Measurements from ENCODE around the gene ICA1. TPM values are rescaled to one million over a fixed set of nuclear protein-coding genes. Genes with fewer than 3 reads are reported as not detected.

ICA1 gene
- total and polyA plus RNA-seq, 2 of the 13 experiments (the other 11 are each of a cell fraction or from before 2014, with no cell fraction given) = 0.29 TPM; not detected in 1

DNA sequence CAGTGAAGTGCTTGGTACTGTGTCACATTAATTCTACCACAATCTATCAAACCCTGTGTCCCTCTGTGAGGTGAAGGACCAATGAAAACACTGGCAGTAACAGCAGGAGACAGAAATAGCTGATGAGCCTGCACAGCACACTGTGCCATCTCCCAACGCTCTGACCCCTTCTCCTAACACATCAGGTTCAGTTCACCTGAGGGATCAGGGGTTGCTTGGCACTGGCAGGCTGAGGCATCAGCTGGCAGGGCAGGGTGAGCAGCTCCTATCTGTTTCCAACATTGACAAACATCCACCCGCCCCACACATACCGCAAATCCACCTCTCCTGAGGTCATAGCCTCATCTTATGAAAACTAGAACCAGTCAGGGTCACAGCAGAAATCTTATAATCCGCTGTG, 120.9 kb downstream of the ICA1 start:
- in situ Hi-C loops (cut with HindIII; ENCODE audit: extremely low pct_ligation_motif_present, low pct_unique_long_range_greater_than_20kb) = no loop called here

More for the DNA sequence above, 120.9 kb downstream of the ICA1 start:
- ChIA-PET POLR2A (no interaction called here), CTCF (ENCODE audit: low intra/inter-chr PET ratio, low total read pairs) (no interaction called here)
- BruUV-seq (replicated peaks) = no TSS peak
- intact Hi-C loops (cut with micrococcal nuclease; ENCODE audit: unreplicated experiment) = no loop called here
- H3K79me2 ChIP-seq (ENCODE audit: insufficient read depth, low read length) = no peaks in the 10 kb centered on the region
- H3K4me3 ChIP-seq (replicated peaks in 1 of 3; ENCODE audit: insufficient read depth in 1 of 3, low read depth in 2 of 3, low read length in 3 of 3) = no peak overlapping the region
- no peak overlapping the region for H2AFZ ChIP-seq (ENCODE audit: low read length)
- H3K27me3 ChIP-seq (ENCODE audit: control insufficient read depth in 1 of 2, insufficient read depth in 2 of 2, low read length in 2 of 2) = no peaks in the 10 kb centered on the region
- ATAC-seq (no peak; the same call in 2 of the 3 replicates), DNase-seq (ENCODE audit: low spot score) (no peak), FAIRE-seq (no peak)
- H3K4me2 ChIP-seq (ENCODE audit: low read depth, low read length) = no peak overlapping the region
- H3K36me3 ChIP-seq (replicated peaks in 1 of 2; ENCODE audit: control insufficient read depth in 1 of 2, insufficient read depth in 2 of 2, low read length in 2 of 2) = no peaks in the 10 kb centered on the region
- H3K27ac ChIP-seq (ENCODE audit: extremely low read length, insufficient read depth, low read length) = no peak overlapping the region
- H3K9me3 ChIP-seq (ENCODE audit: low read length) = no peaks in the 10 kb centered on the region
- H3K4me1 ChIP-seq (ENCODE audit: insufficient read depth, low read length) = peaks cover 9% of the 10 kb centered on the region
- TF ChIP-seq ZEB1 (IDR thresholded peaks at IDR 0.05; ENCODE audit: insufficient replicate concordance, low read depth) (no peak), SPEN (CRISPR knock-in tag; IDR thresholded peaks at IDR 0.05; ENCODE audit: low read depth) (no peak), FOXM1 (CRISPR knock-in tag; IDR thresholded peaks at IDR 0.05) (no peak), RCOR2 (CRISPR knock-in tag; IDR thresholded peaks at IDR 0.05) (no peak), IRX3 (CRISPR knock-in tag; IDR thresholded peaks at IDR 0.05; ENCODE audit: borderline replicate concordance, low read depth) (no peak), HNRNPL (IDR thresholded peaks at IDR 0.05; ENCODE audit: low read depth, low read length) (no peak), ZNF605 (CRISPR knock-in tag; IDR thresholded peaks at IDR 0.05) (no peak), ATAD3A (CRISPR knock-in tag; IDR thresholded peaks at IDR 0.05) (no peak), ZNF883 (CRISPR knock-in tag; IDR thresholded peaks at IDR 0.05; ENCODE audit: not compliant biosample characterization) (no peak), NR2F2 (IDR thresholded peaks at IDR 0.05; ENCODE audit: borderline replicate concordance, low read depth) (no peak), ZNF512 (CRISPR knock-in tag; IDR thresholded peaks at IDR 0.05) (no peak), TGIF2 (CRISPR knock-in tag; IDR thresholded peaks at IDR 0.05) (no peak), ZNF44 (CRISPR knock-in tag; IDR thresholded peaks at IDR 0.05) (no peak)
- TF ChIP-seq, protein P1, sequence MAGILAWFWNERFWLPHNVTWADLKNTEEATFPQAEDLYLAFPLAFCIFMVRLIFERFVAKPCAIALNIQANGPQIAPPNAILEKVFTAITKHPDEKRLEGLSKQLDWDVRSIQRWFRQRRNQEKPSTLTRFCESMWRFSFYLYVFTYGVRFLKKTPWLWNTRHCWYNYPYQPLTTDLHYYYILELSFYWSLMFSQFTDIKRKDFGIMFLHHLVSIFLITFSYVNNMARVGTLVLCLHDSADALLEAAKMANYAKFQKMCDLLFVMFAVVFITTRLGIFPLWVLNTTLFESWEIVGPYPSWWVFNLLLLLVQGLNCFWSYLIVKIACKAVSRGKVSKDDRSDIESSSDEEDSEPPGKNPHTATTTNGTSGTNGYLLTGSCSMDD (CRISPR knock-in tag; IDR thresholded peaks at IDR 0.05) = no peak
- TF ChIP-seq, protein P2, sequence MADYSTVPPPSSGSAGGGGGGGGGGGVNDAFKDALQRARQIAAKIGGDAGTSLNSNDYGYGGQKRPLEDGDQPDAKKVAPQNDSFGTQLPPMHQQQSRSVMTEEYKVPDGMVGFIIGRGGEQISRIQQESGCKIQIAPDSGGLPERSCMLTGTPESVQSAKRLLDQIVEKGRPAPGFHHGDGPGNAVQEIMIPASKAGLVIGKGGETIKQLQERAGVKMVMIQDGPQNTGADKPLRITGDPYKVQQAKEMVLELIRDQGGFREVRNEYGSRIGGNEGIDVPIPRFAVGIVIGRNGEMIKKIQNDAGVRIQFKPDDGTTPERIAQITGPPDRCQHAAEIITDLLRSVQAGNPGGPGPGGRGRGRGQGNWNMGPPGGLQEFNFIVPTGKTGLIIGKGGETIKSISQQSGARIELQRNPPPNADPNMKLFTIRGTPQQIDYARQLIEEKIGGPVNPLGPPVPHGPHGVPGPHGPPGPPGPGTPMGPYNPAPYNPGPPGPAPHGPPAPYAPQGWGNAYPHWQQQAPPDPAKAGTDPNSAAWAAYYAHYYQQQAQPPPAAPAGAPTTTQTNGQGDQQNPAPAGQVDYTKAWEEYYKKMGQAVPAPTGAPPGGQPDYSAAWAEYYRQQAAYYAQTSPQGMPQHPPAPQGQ (CRISPR knock-in tag; IDR thresholded peaks at IDR 0.05; ENCODE audit: borderline replicate concordance) = no peak
- TF ChIP-seq, protein P3, sequence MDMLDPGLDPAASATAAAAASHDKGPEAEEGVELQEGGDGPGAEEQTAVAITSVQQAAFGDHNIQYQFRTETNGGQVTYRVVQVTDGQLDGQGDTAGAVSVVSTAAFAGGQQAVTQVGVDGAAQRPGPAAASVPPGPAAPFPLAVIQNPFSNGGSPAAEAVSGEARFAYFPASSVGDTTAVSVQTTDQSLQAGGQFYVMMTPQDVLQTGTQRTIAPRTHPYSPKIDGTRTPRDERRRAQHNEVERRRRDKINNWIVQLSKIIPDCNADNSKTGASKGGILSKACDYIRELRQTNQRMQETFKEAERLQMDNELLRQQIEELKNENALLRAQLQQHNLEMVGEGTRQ (IDR thresholded peaks at IDR 0.05; ENCODE audit: low read depth, low read length) = no peak
- TF ChIP-seq, protein P3 (CRISPR knock-in tag; IDR thresholded peaks at IDR 0.05; ENCODE audit: borderline replicate concordance) = no peak
- no peaks in the 10 kb centered on the region for H4K20me1 ChIP-seq (ENCODE audit: insufficient read depth, low read length)
- H3K9ac ChIP-seq (ENCODE audit: insufficient read depth, low read depth, low read length) = no peak overlapping the region
- 8% methylated on average over 3 of the region's 4 CpGs for WGBS (ENCODE audit: low lambda C conversion rate)
